H9 (cell line): ENCODE data around the gene IL3RA. TPM values are rescaled to one million over a fixed set of nuclear protein-coding genes. Genes with fewer than 3 reads are reported as not detected.

Source experiments
- DNase-seq: peaks from one replicate; pipeline ENCODE4 v3.0.0-alpha.2; 2017
- H2AFZ ChIP-seq: one replicate; pipeline ENCODE4 v1.6.1; 2013; ENCODE audit warnings: mild to moderate bottlenecking, low read length, control low read depth, moderate library complexity
- H2AK5ac ChIP-seq: 2 replicates; pipeline ENCODE4 v1.6.1; 2013; ENCODE audit warnings: low read length, control low read depth, mixed read lengths; ENCODE audit not compliant: insufficient read length
- H2BK120ac ChIP-seq: one replicate; pipeline ENCODE4 v1.6.1; 2013; ENCODE audit warnings: low read depth, mild to moderate bottlenecking, low read length, control low read depth, inconsistent platforms; ENCODE audit not compliant: poor library complexity, severe bottlenecking
- H2BK12ac ChIP-seq: 2 replicates; pipeline ENCODE4 v1.6.1; 2013; ENCODE audit warnings: low read length, control low read depth, mixed read lengths, low read depth; ENCODE audit not compliant: insufficient read length
- H2BK15ac ChIP-seq: 2 replicates; pipeline ENCODE4 v1.6.1; 2013; ENCODE audit warnings: low read depth, low read length, control low read depth
- H2BK20ac ChIP-seq: one replicate; pipeline ENCODE4 v1.6.1; 2013; ENCODE audit warnings: low read depth, mild to moderate bottlenecking, low read length, control low read depth, inconsistent platforms; ENCODE audit not compliant: poor library complexity, severe bottlenecking
- H2BK5ac ChIP-seq: 2 replicates; pipeline ENCODE4 v1.6.1; 2013; ENCODE audit warnings: low read length, control low read depth, mixed read lengths; ENCODE audit not compliant: insufficient read length
- H3K14ac ChIP-seq: 2 replicates; pipeline ENCODE4 v1.6.1; 2013; ENCODE audit warnings: low read length, control low read depth; ENCODE audit not compliant: insufficient read depth
- H3K18ac ChIP-seq: 2 replicates; pipeline ENCODE4 v1.6.1; 2013; ENCODE audit warnings: low read depth, mild to moderate bottlenecking, mixed read lengths, low read length, control low read depth; ENCODE audit not compliant: insufficient read length
- H3K23ac ChIP-seq: 2 replicates; pipeline ENCODE4 v1.6.1; 2013; ENCODE audit warnings: low read length, control low read depth, mixed read lengths, low read depth; ENCODE audit not compliant: insufficient read length
- H3K23me2 ChIP-seq: 2 replicates; pipeline ENCODE4 v1.6.1; 2013; ENCODE audit warnings: low read depth, mild to moderate bottlenecking, mixed read lengths, low read length, control low read depth; ENCODE audit not compliant: insufficient read length, poor library complexity, severe bottlenecking
- H3K27ac ChIP-seq: 2 replicates; pipeline ENCODE4 v1.5.1; 2013; ENCODE audit warnings: low read length, control low read depth, mixed read lengths, low read depth; ENCODE audit not compliant: insufficient read length
- H3K27me3 ChIP-seq: 2 replicates; pipeline ENCODE4 v1.6.1; 2013; ENCODE audit warnings: low read length, control low read depth, inconsistent platforms; ENCODE audit not compliant: insufficient read depth
- H3K4ac ChIP-seq: 2 replicates; pipeline ENCODE4 v1.6.1; 2013; ENCODE audit warnings: low read depth, mild to moderate bottlenecking, control low read depth, inconsistent platforms, low read length, moderate library complexity
- H3K4me1 ChIP-seq: 2 replicates; pipeline ENCODE4 v1.6.1; 2013; ENCODE audit warnings: low read length, control low read depth, inconsistent platforms; ENCODE audit not compliant: insufficient read depth
- H3K4me2 ChIP-seq: 2 replicates; pipeline ENCODE4 v1.6.1; 2013; ENCODE audit warnings: low read length, control low read depth, mixed read lengths; ENCODE audit not compliant: insufficient read length, insufficient read depth
- H3K56ac ChIP-seq: 2 replicates; pipeline ENCODE4 v1.6.1; 2013; ENCODE audit warnings: low read depth, mild to moderate bottlenecking, mixed read lengths, low read length, control low read depth; ENCODE audit not compliant: insufficient read length
- H3K79me1 ChIP-seq: 2 replicates; pipeline ENCODE4 v1.6.1; 2013; ENCODE audit warnings: low read depth, mild to moderate bottlenecking, moderate library complexity, low read length, control low read depth, inconsistent platforms; ENCODE audit not compliant: insufficient read depth, poor library complexity, severe bottlenecking
- H3K79me2 ChIP-seq: 2 replicates; pipeline ENCODE4 v1.6.1; 2013; ENCODE audit warnings: low read length, control low read depth, inconsistent platforms; ENCODE audit not compliant: insufficient read depth
- H3K9ac ChIP-seq: 2 replicates; pipeline ENCODE4 v1.6.1; 2013; ENCODE audit warnings: low read length, control low read depth, mixed read lengths; ENCODE audit not compliant: insufficient read length; ENCODE audit errors: extremely low read depth
- H3K9me3 ChIP-seq: one replicate; pipeline ENCODE4 v1.6.1; 2013; ENCODE audit warnings: low read depth, low read length, inconsistent platforms; ENCODE audit not compliant: control insufficient read depth
- H3T11ph ChIP-seq: one replicate; pipeline ENCODE4 v1.6.1; 2013; ENCODE audit warnings: mild to moderate bottlenecking, low read length, control low read depth, inconsistent platforms
- H4K20me1 ChIP-seq: one replicate; pipeline ENCODE4 v1.6.1; 2013; ENCODE audit not compliant: control insufficient read depth, insufficient read length, insufficient read depth
- H4K5ac ChIP-seq: 2 replicates; pipeline ENCODE4 v1.6.1; 2013; ENCODE audit warnings: low read depth, mild to moderate bottlenecking, mixed read lengths, low read length, control low read depth; ENCODE audit not compliant: insufficient read length
- H4K8ac ChIP-seq: replicated peaks from 2 replicates; pipeline ENCODE4 v1.6.1; 2013; ENCODE audit warnings: low read length, control low read depth, mixed read lengths, low read depth; ENCODE audit not compliant: insufficient read length
- H4K91ac ChIP-seq: 2 replicates; pipeline ENCODE4 v1.6.1; 2013; ENCODE audit warnings: low read depth, mild to moderate bottlenecking, moderate library complexity, mixed read lengths, low read length, control low read depth; ENCODE audit not compliant: insufficient read length
- H3K27ac Mint-ChIP-seq, 3 experiments: 2 replicates in 2 of 3; 3 replicates in 1 of 3; pipeline ENCODE4 v1.8.0; 2020 to 2021; ENCODE audit warnings: mixed read lengths in 3 of 3, mild to moderate bottlenecking in 1 of 3, moderate library complexity in 1 of 3
- H3K27me3 Mint-ChIP-seq: 2 replicates; pipeline ENCODE4 v1.8.0; 2021; ENCODE audit warnings: low read depth, mild to moderate bottlenecking, moderate library complexity, mixed read lengths
- H3K36me3 Mint-ChIP-seq, 3 experiments: 2 replicates in 2 of 3; 3 replicates in 1 of 3; pipeline ENCODE4 v1.8.0; 2020 to 2021; ENCODE audit warnings: low read depth in 3 of 3, mixed read lengths in 3 of 3; ENCODE audit not compliant: insufficient read depth in 1 of 3
- H3K4me1 Mint-ChIP-seq, 2 experiments: 2 replicates each; pipeline ENCODE4 v1.8.0; 2020; ENCODE audit warnings: mixed read lengths in 2 of 2
- H3K4me3 Mint-ChIP-seq, 2 experiments: 2 replicates in 1 of 2; 3 replicates in 1 of 2; pipeline ENCODE4 v1.8.0; 2020 to 2021; ENCODE audit warnings: mild to moderate bottlenecking in 2 of 2, mixed read lengths in 2 of 2, moderate library complexity in 1 of 2
- H3K9me3 Mint-ChIP-seq, 2 experiments: 2 replicates in 1 of 2; 3 replicates in 1 of 2; pipeline ENCODE4 v1.8.0; 2020; ENCODE audit warnings: mild to moderate bottlenecking in 2 of 2, mixed read lengths in 2 of 2, moderate library complexity in 1 of 2
- WGBS: extraction: QIAGEN DNeasy Blood & Tissue Kit; methylation state at CpG from one replicate; pipeline ENCODE4 v1.1.7; 2013; ENCODE audit warnings: missing lambda C conversion rate, low lambda C conversion rate, mixed read lengths; ENCODE audit not compliant: insufficient read length; ENCODE audit errors: extremely low coverage; 5-methylcytosine and 5-hydroxymethylcytosine counted together
- total RNA-seq: library from RNA; stranded (reverse); gene quantifications from 2 replicates; pipeline ENCODE4 v1.2.1, GENCODE V29; 2021
- TF ChIP-seq, protein P1 (sequence below): fragments of 200-600 bp; sonication (generic); conservative IDR thresholded peaks from 3 replicates; pipeline ENCODE4 v1.8.0; 2021; ENCODE audit warnings: antibody characterized with exemption, mild to moderate bottlenecking

The IL3RA gene
- total RNA-seq, 1 experiment from 2014 or later, result 0.24 TPM

DNA sequence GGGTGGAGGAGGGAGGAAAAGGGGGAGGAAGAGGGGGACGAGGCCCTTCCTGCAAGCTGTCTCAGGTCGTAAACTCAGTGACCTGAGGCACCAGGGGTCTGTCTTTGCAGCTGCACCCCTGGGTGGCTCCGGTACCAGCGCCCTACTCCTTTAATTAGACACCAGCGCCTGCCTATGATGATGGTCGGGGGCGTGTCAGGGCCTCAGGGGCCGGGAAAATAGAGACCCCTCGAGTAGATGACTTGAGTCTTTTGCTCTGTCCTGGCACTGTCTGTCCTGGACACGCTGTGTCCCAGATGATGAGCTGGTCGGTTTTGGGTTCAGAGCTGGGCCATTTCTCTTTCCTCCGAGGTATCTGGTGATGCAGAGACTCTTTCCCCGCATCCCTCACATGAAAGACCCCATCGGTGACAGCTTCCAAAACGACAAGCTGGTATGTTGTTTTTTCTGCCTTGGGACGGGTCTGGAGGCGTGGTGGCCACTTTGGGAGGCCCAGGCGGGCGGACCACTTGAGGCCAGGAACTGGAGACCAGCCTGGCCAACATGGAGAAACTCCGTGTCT lies 44.2 kb downstream of the IL3RA start:
- H3K9ac ChIP-seq, result no peak overlapping the region
- Mint-ChIP-seq H3K4me1 (peaks cover 6 to 13% of the 10 kb centered on the region in 2 experiments), H3K27ac (no peak overlapping the region), H3K4me3 (no peak overlapping the region), H3K27me3 (no peaks in the 10 kb centered on the region; the same call in 1 of the 2 replicates), H3K9me3 (peaks cover 0 to 3% of the 10 kb centered on the region in 2 experiments; a peak in 1 of 5 replicates), H3K36me3 (peaks cover 15 to 41% (median 41%) of the 10 kb centered on the region in 3 experiments)
- H2AFZ ChIP-seq, result no peak overlapping the region
- no peak overlapping the region for H3K4me2 ChIP-seq
- no peaks in the 10 kb centered on the region for H3K23me2 ChIP-seq
- no peak overlapping the region for H3K56ac ChIP-seq
- no peak overlapping the region for H4K8ac ChIP-seq
- H2BK20ac ChIP-seq, result no peak overlapping the region
- H3K14ac ChIP-seq, result no peak overlapping the region
- no peak overlapping the region for H3K23ac ChIP-seq
- no peaks in the 10 kb centered on the region for H3K79me2 ChIP-seq
- no peak overlapping the region for H4K5ac ChIP-seq
- DNase-seq, result peak; percentile 52
- no peaks in the 10 kb centered on the region for H4K20me1 ChIP-seq
- TF ChIP-seq, protein P1, sequence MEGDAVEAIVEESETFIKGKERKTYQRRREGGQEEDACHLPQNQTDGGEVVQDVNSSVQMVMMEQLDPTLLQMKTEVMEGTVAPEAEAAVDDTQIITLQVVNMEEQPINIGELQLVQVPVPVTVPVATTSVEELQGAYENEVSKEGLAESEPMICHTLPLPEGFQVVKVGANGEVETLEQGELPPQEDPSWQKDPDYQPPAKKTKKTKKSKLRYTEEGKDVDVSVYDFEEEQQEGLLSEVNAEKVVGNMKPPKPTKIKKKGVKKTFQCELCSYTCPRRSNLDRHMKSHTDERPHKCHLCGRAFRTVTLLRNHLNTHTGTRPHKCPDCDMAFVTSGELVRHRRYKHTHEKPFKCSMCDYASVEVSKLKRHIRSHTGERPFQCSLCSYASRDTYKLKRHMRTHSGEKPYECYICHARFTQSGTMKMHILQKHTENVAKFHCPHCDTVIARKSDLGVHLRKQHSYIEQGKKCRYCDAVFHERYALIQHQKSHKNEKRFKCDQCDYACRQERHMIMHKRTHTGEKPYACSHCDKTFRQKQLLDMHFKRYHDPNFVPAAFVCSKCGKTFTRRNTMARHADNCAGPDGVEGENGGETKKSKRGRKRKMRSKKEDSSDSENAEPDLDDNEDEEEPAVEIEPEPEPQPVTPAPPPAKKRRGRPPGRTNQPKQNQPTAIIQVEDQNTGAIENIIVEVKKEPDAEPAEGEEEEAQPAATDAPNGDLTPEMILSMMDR, result no peak
- no peaks in the 10 kb centered on the region; the same call in 1 of the 2 replicates for H3K4me1 ChIP-seq
- WGBS, result no CpG with 5 or more reads among the region's 20 CpGs
- no peaks in the 10 kb centered on the region for H3K27me3 ChIP-seq
- H3T11ph ChIP-seq, result no peak overlapping the region
- no peak overlapping the region for H4K91ac ChIP-seq
- H2BK120ac ChIP-seq, result no peak overlapping the region
- H3K9me3 ChIP-seq, result no peaks in the 10 kb centered on the region
- H2AK5ac ChIP-seq, result no peak overlapping the region
- H3K18ac ChIP-seq, result no peak overlapping the region
- H2BK5ac ChIP-seq, result no peak overlapping the region
- H2BK12ac ChIP-seq, result no peak overlapping the region
- H3K79me1 ChIP-seq, result no peaks in the 10 kb centered on the region
- H3K4ac ChIP-seq, result no peak overlapping the region
- no peak overlapping the region for H3K27ac ChIP-seq
- no peak overlapping the region for H2BK15ac ChIP-seq
